ENCODE data around the gene CDHR2. TPM values are rescaled to one million over a fixed set of nuclear protein-coding genes. Genes with fewer than 3 reads are reported as not detected.
A peak's percentile ranks its signal among the peaks of the same experiment; 100 is the strongest.

The CDHR2 gene
- total and polyA plus RNA-seq, 2 of the 13 experiments (the other 11 are each of a cell fraction or from before 2014, with no cell fraction given) = 17.9 to 20.9 TPM

DNA sequence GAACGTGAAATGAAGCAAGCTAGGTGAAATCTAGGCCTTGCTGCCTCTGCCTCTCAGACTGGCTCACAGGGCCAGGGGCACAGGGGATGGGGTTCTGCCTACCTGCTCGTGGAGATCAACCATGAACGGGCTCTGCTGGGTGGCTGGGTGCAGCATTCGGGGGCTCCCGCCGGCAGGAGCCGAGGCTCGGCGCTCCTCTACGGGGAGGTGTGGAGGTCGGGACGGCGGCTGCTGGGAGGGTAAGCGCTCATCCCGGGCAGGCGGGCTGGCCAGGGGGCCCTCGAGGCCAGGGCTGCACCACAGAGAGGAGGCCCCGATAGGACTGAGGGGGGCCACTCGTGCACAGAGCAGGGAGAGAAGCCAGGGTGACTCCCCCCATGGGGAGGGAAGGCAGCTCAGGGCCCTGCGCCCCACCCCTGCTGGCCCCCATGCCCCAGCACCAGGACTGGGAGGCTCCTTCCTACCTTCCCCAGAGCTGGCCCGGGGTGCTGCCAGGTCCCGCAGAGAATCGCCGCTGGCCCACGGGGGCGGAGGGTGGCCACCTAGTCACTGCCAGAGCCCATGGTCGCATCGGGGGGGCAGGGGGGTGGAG is 17.1 kb upstream of the CDHR2 start:
- DNase-seq (ENCODE audit: low spot score) (no peak), ATAC-seq (no peak), FAIRE-seq (no peak)
- peaks cover 25% of the 10 kb centered on the region for H3K4me1 ChIP-seq (ENCODE audit: insufficient read depth, low read length)
- H3K4me3 ChIP-seq (replicated peaks in 1 of 3; ENCODE audit: insufficient read depth in 1 of 3, low read depth in 2 of 3, low read length in 3 of 3) = no peak overlapping the region
- H3K27ac ChIP-seq (ENCODE audit: extremely low read length, insufficient read depth, low read length) = no peak overlapping the region
- ChIA-PET POLR2A (no interaction called here), CTCF (ENCODE audit: low intra/inter-chr PET ratio, low total read pairs) (no interaction called here)
- H3K4me2 ChIP-seq (ENCODE audit: low read depth, low read length) = no peak overlapping the region
- H3K36me3 ChIP-seq (replicated peaks in 1 of 2; ENCODE audit: control insufficient read depth in 1 of 2, insufficient read depth in 2 of 2, low read length in 2 of 2) = peaks cover 25 to 50% of the 10 kb centered on the region in 2 experiments
- no peak overlapping the region for H3K9ac ChIP-seq (ENCODE audit: insufficient read depth, low read depth, low read length)
- peaks cover 33% of the 10 kb centered on the region for H4K20me1 ChIP-seq (ENCODE audit: insufficient read depth, low read length)
- intact Hi-C loops (cut with micrococcal nuclease; ENCODE audit: unreplicated experiment) (no loop called here), in situ Hi-C loops (cut with HindIII; ENCODE audit: extremely low pct_ligation_motif_present, low pct_unique_long_range_greater_than_20kb) (loop anchor here (25.0 kb wide), 1 partner anchor 830 kb away; the partner anchor contains the start of genes LMAN2 and RGS14)
- no peak overlapping the region for H2AFZ ChIP-seq (ENCODE audit: low read length)
- TF ChIP-seq RBFOX2 (IDR thresholded peaks at IDR 0.05; ENCODE audit: low read depth, low read length) (peak; percentile 61), ZNF260 (CRISPR knock-in tag; IDR thresholded peaks at IDR 0.05; ENCODE audit: borderline replicate concordance, low read depth) (no peak), AGO2 (optimal IDR thresholded peaks at IDR 0.05; ENCODE audit: low read depth, low read length) (peak; percentile 51)
- H3K27me3 ChIP-seq (ENCODE audit: control insufficient read depth in 1 of 2, insufficient read depth in 2 of 2, low read length in 2 of 2) = no peaks in the 10 kb centered on the region; a peak in 1 of 5 replicates
- 98% methylated on average over 11 of the region's 28 CpGs for WGBS (ENCODE audit: low lambda C conversion rate)
- no peaks in the 10 kb centered on the region for H3K9me3 ChIP-seq (ENCODE audit: low read length)
- no TSS peak for BruUV-seq (replicated peaks)
- H3K79me2 ChIP-seq (ENCODE audit: insufficient read depth, low read length) = peaks cover 40% of the 10 kb centered on the region

DNA sequence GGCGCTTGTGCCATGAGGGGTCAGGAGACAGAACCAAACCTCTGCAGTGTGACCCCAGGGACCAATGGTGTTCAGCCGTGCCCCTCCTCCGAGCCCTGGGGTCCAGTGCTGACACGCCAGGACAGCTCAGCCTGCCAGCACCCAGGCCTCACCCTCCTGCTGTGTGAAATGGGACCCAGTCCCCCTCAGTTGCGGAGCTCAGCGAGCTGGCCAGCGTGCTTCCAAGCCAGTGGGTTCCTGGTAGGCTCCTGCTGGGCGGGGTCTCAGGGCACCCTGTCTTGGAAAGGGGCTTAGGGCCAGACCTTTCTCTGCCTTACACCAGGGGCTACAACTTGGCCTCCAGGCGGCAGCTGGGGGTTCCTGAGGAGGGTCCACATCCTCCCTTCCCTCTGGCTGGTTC is 16.3 kb upstream of the CDHR2 start:
- intact Hi-C loops (cut with micrococcal nuclease; ENCODE audit: unreplicated experiment) (no loop called here), in situ Hi-C loops (cut with HindIII; ENCODE audit: extremely low pct_ligation_motif_present, low pct_unique_long_range_greater_than_20kb) (loop anchor here (25.0 kb wide), 1 partner anchor 830 kb away; the partner anchor contains the start of genes LMAN2 and RGS14)
- Histone ChIP-seq H3K79me2 (ENCODE audit: insufficient read depth, low read length) (peaks cover 40% of the 10 kb centered on the region), H3K9ac (ENCODE audit: insufficient read depth, low read depth, low read length) (no peak overlapping the region), H3K27ac (ENCODE audit: extremely low read length, insufficient read depth, low read length) (no peak overlapping the region), H3K4me2 (ENCODE audit: low read depth, low read length) (no peak overlapping the region), H3K9me3 (ENCODE audit: low read length) (no peaks in the 10 kb centered on the region), H3K36me3 (replicated peaks in 1 of 2; ENCODE audit: control insufficient read depth in 1 of 2, insufficient read depth in 2 of 2, low read length in 2 of 2) (peaks cover 25 to 50% of the 10 kb centered on the region in 2 experiments), H2AFZ (ENCODE audit: low read length) (no peak overlapping the region), H3K4me3 (replicated peaks in 1 of 3; ENCODE audit: insufficient read depth in 1 of 3, low read depth in 2 of 3, low read length in 3 of 3) (no peak overlapping the region), H3K4me1 (ENCODE audit: insufficient read depth, low read length) (peaks cover 25% of the 10 kb centered on the region), H4K20me1 (ENCODE audit: insufficient read depth, low read length) (peaks cover 33% of the 10 kb centered on the region), H3K27me3 (ENCODE audit: control insufficient read depth in 1 of 2, insufficient read depth in 2 of 2, low read length in 2 of 2) (no peaks in the 10 kb centered on the region; a peak in 1 of 5 replicates)
- DNase-seq (ENCODE audit: low spot score) (no peak), FAIRE-seq (no peak), ATAC-seq (no peak)
- no TSS peak for BruUV-seq (replicated peaks)
- CTCF ChIA-PET (ENCODE audit: low intra/inter-chr PET ratio, low total read pairs) = no interaction called here
- 97% methylated on average over 4 of the region's 9 CpGs for WGBS (ENCODE audit: low lambda C conversion rate)
- POLR2A ChIA-PET = no interaction called here
- TF ChIP-seq NR2F1 (CRISPR knock-in tag; IDR thresholded peaks at IDR 0.05) (no peak), THYN1 (CRISPR knock-in tag; IDR thresholded peaks at IDR 0.05; ENCODE audit: borderline replicate concordance, low read depth) (no peak), HMG20A (CRISPR knock-in tag; IDR thresholded peaks at IDR 0.05; ENCODE audit: borderline replicate concordance) (no peak), ZFYVE20 (CRISPR knock-in tag; IDR thresholded peaks at IDR 0.05; ENCODE audit: borderline replicate concordance, low read depth) (no peak), HMGA1 (CRISPR knock-in tag; conservative IDR thresholded peaks at IDR 0.05) (no peak), KDM5A (IDR thresholded peaks at IDR 0.05; ENCODE audit: borderline replicate concordance, low read length) (no peak), RFX1 (IDR thresholded peaks at IDR 0.05) (no peak)
- TF ChIP-seq, protein P1, sequence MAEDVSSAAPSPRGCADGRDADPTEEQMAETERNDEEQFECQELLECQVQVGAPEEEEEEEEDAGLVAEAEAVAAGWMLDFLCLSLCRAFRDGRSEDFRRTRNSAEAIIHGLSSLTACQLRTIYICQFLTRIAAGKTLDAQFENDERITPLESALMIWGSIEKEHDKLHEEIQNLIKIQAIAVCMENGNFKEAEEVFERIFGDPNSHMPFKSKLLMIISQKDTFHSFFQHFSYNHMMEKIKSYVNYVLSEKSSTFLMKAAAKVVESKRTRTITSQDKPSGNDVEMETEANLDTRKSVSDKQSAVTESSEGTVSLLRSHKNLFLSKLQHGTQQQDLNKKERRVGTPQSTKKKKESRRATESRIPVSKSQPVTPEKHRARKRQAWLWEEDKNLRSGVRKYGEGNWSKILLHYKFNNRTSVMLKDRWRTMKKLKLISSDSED (CRISPR knock-in tag; IDR thresholded peaks at IDR 0.05) = no peak
- TF ChIP-seq, protein P2, sequence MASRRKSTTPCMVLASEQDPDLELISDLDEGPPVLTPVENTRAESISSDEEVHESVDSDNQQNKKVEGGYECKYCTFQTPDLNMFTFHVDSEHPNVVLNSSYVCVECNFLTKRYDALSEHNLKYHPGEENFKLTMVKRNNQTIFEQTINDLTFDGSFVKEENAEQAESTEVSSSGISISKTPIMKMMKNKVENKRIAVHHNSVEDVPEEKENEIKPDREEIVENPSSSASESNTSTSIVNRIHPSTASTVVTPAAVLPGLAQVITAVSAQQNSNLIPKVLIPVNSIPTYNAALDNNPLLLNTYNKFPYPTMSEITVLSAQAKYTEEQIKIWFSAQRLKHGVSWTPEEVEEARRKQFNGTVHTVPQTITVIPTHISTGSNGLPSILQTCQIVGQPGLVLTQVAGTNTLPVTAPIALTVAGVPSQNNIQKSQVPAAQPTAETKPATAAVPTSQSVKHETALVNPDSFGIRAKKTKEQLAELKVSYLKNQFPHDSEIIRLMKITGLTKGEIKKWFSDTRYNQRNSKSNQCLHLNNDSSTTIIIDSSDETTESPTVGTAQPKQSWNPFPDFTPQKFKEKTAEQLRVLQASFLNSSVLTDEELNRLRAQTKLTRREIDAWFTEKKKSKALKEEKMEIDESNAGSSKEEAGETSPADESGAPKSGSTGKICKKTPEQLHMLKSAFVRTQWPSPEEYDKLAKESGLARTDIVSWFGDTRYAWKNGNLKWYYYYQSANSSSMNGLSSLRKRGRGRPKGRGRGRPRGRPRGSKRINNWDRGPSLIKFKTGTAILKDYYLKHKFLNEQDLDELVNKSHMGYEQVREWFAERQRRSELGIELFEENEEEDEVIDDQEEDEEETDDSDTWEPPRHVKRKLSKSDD (CRISPR knock-in tag; IDR thresholded peaks at IDR 0.05; ENCODE audit: low read depth) = no peak

Data from HepG2 (cell line).